Parathyroid adenoma (tissue), 2 donors: Measurements from ENCODE around the gene CLCN1.
A peak's percentile ranks its signal among the peaks of the same experiment; 100 is the strongest.

Experiments
- H2AFZ ChIP-seq: fragments of 300-600 bp; sonication (generic); one replicate; pipeline ENCODE4 v1.7.0; 2017; ENCODE audit warnings: antibody characterized with exemption, mild to moderate bottlenecking
- H3K27ac ChIP-seq: fragments of 300-600 bp; sonication (generic); one replicate; pipeline ENCODE4 v1.7.0; 2017
- H3K27me3 ChIP-seq: fragments of 300-600 bp; sonication (generic); one replicate; pipeline ENCODE4 v1.7.0; 2017; ENCODE audit warnings: low read length; ENCODE audit not compliant: control insufficient read depth, insufficient read depth
- H3K36me3 ChIP-seq: fragments of 300-600 bp; sonication (generic); one replicate; pipeline ENCODE4 v1.7.0; 2017; ENCODE audit warnings: low read length; ENCODE audit not compliant: control insufficient read depth, insufficient read depth
- H3K4me1 ChIP-seq: fragments of 300-600 bp; sonication (generic); one replicate; pipeline ENCODE4 v1.7.0; 2017; ENCODE audit warnings: control low read depth
- H3K4me2 ChIP-seq: fragments of 300-600 bp; sonication (generic); one replicate; pipeline ENCODE4 v1.7.0; 2017; ENCODE audit warnings: low read length
- H3K4me3 ChIP-seq: fragments of 300-600 bp; sonication (generic); one replicate; pipeline ENCODE4 v1.7.0; 2017; ENCODE audit warnings: low read depth, low read length
- H3K79me2 ChIP-seq: fragments of 300-600 bp; sonication (generic); one replicate; pipeline ENCODE4 v1.7.0; 2017; ENCODE audit warnings: control low read depth
- H3K9ac ChIP-seq: fragments of 300-600 bp; sonication (generic); one replicate; pipeline ENCODE4 v1.7.0; 2017; ENCODE audit warnings: mild to moderate bottlenecking
- H3K9me3 ChIP-seq: fragments of 300-600 bp; sonication (generic); one replicate; pipeline ENCODE4 v1.7.0; 2017; ENCODE audit warnings: low read length; ENCODE audit not compliant: control insufficient read depth
- CTCF ChIP-seq: fragments of 300-600 bp; sonication (generic); IDR thresholded peaks from one replicate; pipeline ENCODE4 v1.7.0; 2017; ENCODE audit warnings: antibody characterized with exemption, mild to moderate bottlenecking
- donor health status: primary hyperparathyroidism.

The CLCN1 gene

GRCh38 chr7:143296686-143297085, 19.2 kb upstream of the CLCN1 start:
- Histone ChIP-seq H3K4me1 (peaks cover 10% of the 10 kb centered on the region), H3K36me3 (no peaks in the 10 kb centered on the region)

GRCh38 chr7:143299346-143299745, 16.6 kb upstream of the CLCN1 start:
- Histone ChIP-seq H3K9me3 (no peaks in the 10 kb centered on the region), H3K27ac (no peak overlapping the region), H2AFZ (no peak overlapping the region), H3K4me2 (no peak overlapping the region), H3K27me3 (no peaks in the 10 kb centered on the region), H3K4me3 (no peak overlapping the region), H3K9ac (no peak overlapping the region), H3K4me1 (peaks cover 10% of the 10 kb centered on the region), H3K36me3 (no peaks in the 10 kb centered on the region), H3K79me2 (no peaks in the 10 kb centered on the region)
- TF ChIP-seq CTCF, result no peak

More at GRCh38 chr7:143296686-143297085, 19.2 kb upstream of the CLCN1 start:
- no peak for TF ChIP-seq CTCF
- Histone ChIP-seq H3K27me3 (no peaks in the 10 kb centered on the region), H3K4me2 (no peak overlapping the region), H2AFZ (no peak overlapping the region), H3K27ac (no peak overlapping the region), H3K79me2 (no peaks in the 10 kb centered on the region), H3K4me3 (no peak overlapping the region), H3K9me3 (no peaks in the 10 kb centered on the region), H3K9ac (no peak overlapping the region)

GRCh38 chr7:143299840-143300239, 16.1 kb upstream of the CLCN1 start:
- Histone ChIP-seq H3K79me2 (no peaks in the 10 kb centered on the region), H3K9ac (no peak overlapping the region), H2AFZ (no peak overlapping the region), H3K27ac (no peak overlapping the region), H3K4me3 (no peak overlapping the region), H3K9me3 (no peaks in the 10 kb centered on the region), H3K36me3 (no peaks in the 10 kb centered on the region), H3K4me2 (no peak overlapping the region), H3K4me1 (peaks cover 10% of the 10 kb centered on the region), H3K27me3 (no peaks in the 10 kb centered on the region)
- peak; percentile 50 for TF ChIP-seq CTCF

GRCh38 chr7:143300959-143301935, 14.7 kb upstream of the CLCN1 start:
- no peak overlapping the region for H2AFZ ChIP-seq
- no peaks in the 10 kb centered on the region for H3K9me3 ChIP-seq
- no peak overlapping the region for H3K4me3 ChIP-seq
- H3K27ac ChIP-seq, result no peak overlapping the region
- TF ChIP-seq CTCF, result no peak
- H3K79me2 ChIP-seq, result no peaks in the 10 kb centered on the region
- H3K36me3 ChIP-seq, result no peaks in the 10 kb centered on the region
- no peak overlapping the region for H3K4me2 ChIP-seq
- no peak overlapping the region for H3K9ac ChIP-seq
- peaks cover 6% of the 10 kb centered on the region for H3K4me1 ChIP-seq
- no peaks in the 10 kb centered on the region for H3K27me3 ChIP-seq
